ENCODE data around the gene TDRD3.

DNA sequence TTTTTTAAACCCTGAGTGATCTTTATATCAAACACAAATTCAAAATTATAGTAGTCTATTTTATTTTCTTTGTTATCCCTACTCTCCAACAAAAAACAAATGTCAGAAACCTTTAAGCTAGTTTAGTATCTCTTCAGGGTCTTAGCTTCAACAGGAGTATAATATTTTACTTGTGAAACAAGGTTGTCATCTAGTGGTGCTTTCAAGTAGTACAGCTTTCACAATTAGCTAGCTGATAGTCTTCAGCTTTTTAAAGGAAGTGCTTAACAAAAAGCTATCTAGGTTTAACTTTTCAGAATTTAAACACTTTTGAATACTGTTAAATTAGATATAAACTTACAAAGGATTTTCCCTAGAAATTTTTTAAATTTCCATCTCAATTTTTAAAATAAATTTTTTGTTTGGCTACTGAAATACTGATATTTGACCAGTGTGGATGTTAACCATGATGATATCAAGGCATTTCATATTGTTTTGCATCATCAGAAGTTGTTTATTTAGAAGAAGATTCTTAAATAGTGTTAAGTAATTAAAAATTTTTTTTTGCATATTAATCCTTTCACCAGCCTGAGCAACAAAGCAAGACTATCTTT, 34.2 kb downstream of the TDRD3 start:
- TF ChIP-seq EGR1 (IDR thresholded peaks at IDR 0.05): no peak
- peak; percentile 83 for TF ChIP-seq RAD21 (IDR thresholded peaks at IDR 0.05; ENCODE audit: low read depth)
- TF ChIP-seq TAF1 (IDR thresholded peaks at IDR 0.05; ENCODE audit: low read depth): no peak
- no peak for TF ChIP-seq TCF12 (IDR thresholded peaks at IDR 0.05; ENCODE audit: low read depth)
- no peak for TF ChIP-seq EP300 (IDR thresholded peaks at IDR 0.05; ENCODE audit: borderline replicate concordance)
- TF ChIP-seq, protein P1, sequence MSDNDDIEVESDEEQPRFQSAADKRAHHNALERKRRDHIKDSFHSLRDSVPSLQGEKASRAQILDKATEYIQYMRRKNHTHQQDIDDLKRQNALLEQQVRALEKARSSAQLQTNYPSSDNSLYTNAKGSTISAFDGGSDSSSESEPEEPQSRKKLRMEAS (IDR thresholded peaks at IDR 0.05): no peak
- TF ChIP-seq FOXM1 (IDR thresholded peaks at IDR 0.05; ENCODE audit: borderline replicate concordance, low read depth): no peak
- TF ChIP-seq, protein P2, sequence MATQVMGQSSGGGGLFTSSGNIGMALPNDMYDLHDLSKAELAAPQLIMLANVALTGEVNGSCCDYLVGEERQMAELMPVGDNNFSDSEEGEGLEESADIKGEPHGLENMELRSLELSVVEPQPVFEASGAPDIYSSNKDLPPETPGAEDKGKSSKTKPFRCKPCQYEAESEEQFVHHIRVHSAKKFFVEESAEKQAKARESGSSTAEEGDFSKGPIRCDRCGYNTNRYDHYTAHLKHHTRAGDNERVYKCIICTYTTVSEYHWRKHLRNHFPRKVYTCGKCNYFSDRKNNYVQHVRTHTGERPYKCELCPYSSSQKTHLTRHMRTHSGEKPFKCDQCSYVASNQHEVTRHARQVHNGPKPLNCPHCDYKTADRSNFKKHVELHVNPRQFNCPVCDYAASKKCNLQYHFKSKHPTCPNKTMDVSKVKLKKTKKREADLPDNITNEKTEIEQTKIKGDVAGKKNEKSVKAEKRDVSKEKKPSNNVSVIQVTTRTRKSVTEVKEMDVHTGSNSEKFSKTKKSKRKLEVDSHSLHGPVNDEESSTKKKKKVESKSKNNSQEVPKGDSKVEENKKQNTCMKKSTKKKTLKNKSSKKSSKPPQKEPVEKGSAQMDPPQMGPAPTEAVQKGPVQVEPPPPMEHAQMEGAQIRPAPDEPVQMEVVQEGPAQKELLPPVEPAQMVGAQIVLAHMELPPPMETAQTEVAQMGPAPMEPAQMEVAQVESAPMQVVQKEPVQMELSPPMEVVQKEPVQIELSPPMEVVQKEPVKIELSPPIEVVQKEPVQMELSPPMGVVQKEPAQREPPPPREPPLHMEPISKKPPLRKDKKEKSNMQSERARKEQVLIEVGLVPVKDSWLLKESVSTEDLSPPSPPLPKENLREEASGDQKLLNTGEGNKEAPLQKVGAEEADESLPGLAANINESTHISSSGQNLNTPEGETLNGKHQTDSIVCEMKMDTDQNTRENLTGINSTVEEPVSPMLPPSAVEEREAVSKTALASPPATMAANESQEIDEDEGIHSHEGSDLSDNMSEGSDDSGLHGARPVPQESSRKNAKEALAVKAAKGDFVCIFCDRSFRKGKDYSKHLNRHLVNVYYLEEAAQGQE (IDR thresholded peaks at IDR 0.05; ENCODE audit: low read depth): no peak
- TF ChIP-seq YY1 (IDR thresholded peaks at IDR 0.05; ENCODE audit: low read depth): no peak
- TF ChIP-seq CREB1 (IDR thresholded peaks at IDR 0.05; ENCODE audit: low read depth): no peak
- TF ChIP-seq, protein P3, sequence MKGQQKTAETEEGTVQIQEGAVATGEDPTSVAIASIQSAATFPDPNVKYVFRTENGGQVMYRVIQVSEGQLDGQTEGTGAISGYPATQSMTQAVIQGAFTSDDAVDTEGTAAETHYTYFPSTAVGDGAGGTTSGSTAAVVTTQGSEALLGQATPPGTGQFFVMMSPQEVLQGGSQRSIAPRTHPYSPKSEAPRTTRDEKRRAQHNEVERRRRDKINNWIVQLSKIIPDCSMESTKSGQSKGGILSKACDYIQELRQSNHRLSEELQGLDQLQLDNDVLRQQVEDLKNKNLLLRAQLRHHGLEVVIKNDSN (IDR thresholded peaks at IDR 0.05): no peak
- no peak for TF ChIP-seq TEAD4 (IDR thresholded peaks at IDR 0.05)
- TF ChIP-seq NFIC (IDR thresholded peaks at IDR 0.05): no peak
